ENCODE results near the gene SHANK1. TPM values are rescaled to one million over a fixed set of nuclear protein-coding genes. Genes with fewer than 3 reads are reported as not detected.

The SHANK1 gene
- total and polyA plus RNA-seq, 2 of the 13 experiments (the other 11 are each of a cell fraction or from before 2014, with no cell fraction given): not detected

DNA sequence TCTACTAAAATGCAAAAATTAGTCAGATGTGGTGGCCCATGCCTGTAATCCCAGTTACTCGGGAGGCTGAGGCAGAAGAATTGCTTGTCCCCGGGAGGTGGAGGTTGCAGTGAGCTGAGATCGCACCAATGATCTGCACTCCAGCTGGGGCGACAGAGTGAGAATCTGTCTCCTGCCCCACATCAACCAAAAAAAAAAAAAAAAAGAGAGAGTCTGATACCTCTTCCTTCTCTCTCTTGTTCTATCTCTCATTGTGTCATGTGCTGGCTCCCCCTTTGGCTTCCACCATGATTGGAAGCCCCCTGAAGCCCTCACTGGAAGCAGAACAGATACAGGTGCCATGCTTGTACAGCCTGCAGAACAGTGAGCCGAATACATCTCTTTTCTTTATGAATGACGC, 23.9 kb upstream of the SHANK1 start (continued):
- TF ChIP-seq, protein P1, sequence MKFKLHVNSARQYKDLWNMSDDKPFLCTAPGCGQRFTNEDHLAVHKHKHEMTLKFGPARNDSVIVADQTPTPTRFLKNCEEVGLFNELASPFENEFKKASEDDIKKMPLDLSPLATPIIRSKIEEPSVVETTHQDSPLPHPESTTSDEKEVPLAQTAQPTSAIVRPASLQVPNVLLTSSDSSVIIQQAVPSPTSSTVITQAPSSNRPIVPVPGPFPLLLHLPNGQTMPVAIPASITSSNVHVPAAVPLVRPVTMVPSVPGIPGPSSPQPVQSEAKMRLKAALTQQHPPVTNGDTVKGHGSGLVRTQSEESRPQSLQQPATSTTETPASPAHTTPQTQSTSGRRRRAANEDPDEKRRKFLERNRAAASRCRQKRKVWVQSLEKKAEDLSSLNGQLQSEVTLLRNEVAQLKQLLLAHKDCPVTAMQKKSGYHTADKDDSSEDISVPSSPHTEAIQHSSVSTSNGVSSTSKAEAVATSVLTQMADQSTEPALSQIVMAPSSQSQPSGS (CRISPR knock-in tag; IDR thresholded peaks at IDR 0.05): no peak

DNA sequence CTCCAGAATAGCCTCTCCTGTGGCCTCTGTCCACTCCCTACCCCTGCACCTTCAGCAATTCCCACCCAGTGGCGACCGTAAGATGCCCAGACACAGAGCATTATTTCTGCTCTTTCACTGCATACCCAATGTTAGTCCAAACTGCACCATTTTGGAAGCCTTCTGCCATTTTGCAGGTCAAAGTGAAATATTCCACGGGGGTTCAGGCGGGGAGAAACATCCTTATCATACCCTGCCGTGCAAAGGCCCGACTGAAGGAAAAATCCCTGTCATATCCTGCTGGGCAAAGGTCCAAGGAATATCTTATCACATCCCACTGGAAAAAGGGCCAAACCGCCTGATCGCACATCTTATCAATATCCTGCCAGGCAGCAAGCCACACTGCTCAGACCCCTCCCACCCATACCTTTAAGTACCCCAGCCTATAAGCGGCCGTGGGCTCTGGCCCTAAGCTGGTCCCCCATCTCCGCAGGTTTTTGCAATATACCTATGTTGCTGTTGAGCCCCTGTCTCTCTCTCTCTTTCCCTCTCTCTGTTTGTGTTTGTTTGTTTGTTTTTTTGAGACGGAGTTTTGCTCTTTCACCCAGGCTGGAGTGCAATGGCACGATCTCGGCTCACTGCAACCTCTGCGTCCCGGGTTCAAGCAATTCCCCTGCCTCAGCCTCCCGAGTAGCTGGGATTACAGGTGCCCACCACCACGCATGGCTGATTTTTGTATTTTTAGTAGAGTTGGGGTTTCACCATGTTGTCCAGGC, 21.8 kb upstream of the SHANK1 start:
- DNase-seq (ENCODE audit: low spot score) (no peak), ATAC-seq (no peak), FAIRE-seq (no peak)
- Histone ChIP-seq H3K9me3 (ENCODE audit: low read length) (no peaks in the 10 kb centered on the region), H3K27me3 (ENCODE audit: control insufficient read depth in 1 of 2, insufficient read depth in 2 of 2, low read length in 2 of 2) (peaks cover 0 to 8% of the 10 kb centered on the region in 2 experiments; a peak in 2 of 5 replicates), H3K4me1 (ENCODE audit: insufficient read depth, low read length) (no peaks in the 10 kb centered on the region), H2AFZ (ENCODE audit: low read length) (no peak overlapping the region), H3K4me3 (replicated peaks in 1 of 3; ENCODE audit: insufficient read depth in 1 of 3, low read depth in 2 of 3, low read length in 3 of 3) (no peak overlapping the region), H3K79me2 (ENCODE audit: insufficient read depth, low read length) (no peaks in the 10 kb centered on the region), H3K4me2 (ENCODE audit: low read depth, low read length) (no peak overlapping the region), H3K36me3 (replicated peaks in 1 of 2; ENCODE audit: control insufficient read depth in 1 of 2, insufficient read depth in 2 of 2, low read length in 2 of 2) (no peaks in the 10 kb centered on the region), H4K20me1 (ENCODE audit: insufficient read depth, low read length) (no peaks in the 10 kb centered on the region), H3K27ac (ENCODE audit: extremely low read length, insufficient read depth, low read length) (no peak overlapping the region), H3K9ac (ENCODE audit: insufficient read depth, low read depth, low read length) (no peak overlapping the region)
- no TSS peak for BruUV-seq (replicated peaks)
- CTCF ChIA-PET (ENCODE audit: low intra/inter-chr PET ratio, low total read pairs): no interaction called here
- intact Hi-C loops (cut with micrococcal nuclease; ENCODE audit: unreplicated experiment) (no loop called here), in situ Hi-C loops (cut with HindIII; ENCODE audit: extremely low pct_ligation_motif_present, low pct_unique_long_range_greater_than_20kb) (no loop called here)
- TF ChIP-seq TOE1 (CRISPR knock-in tag; IDR thresholded peaks at IDR 0.05) (no peak), ZFX (CRISPR knock-in tag; IDR thresholded peaks at IDR 0.05; ENCODE audit: low read depth) (no peak), SMARCC2 (IDR thresholded peaks at IDR 0.05) (no peak), TBX2 (CRISPR knock-in tag; IDR thresholded peaks at IDR 0.05; ENCODE audit: borderline replicate concordance) (no peak), CBX2 (IDR thresholded peaks at IDR 0.05; ENCODE audit: low read depth, low read length) (no peak), CBX2 (CRISPR knock-in tag; IDR thresholded peaks at IDR 0.05; ENCODE audit: low read depth) (no peak), ZSCAN30 (CRISPR knock-in tag; IDR thresholded peaks at IDR 0.05) (no peak), RNF2 (conservative IDR thresholded peaks at IDR 0.05; ENCODE audit: low read depth) (no peak), MED13 (CRISPR knock-in tag; IDR thresholded peaks at IDR 0.05) (no peak), TMF1 (CRISPR knock-in tag; IDR thresholded peaks at IDR 0.05; ENCODE audit: low read depth) (no peak), ZNF138 (CRISPR knock-in tag; IDR thresholded peaks at IDR 0.05; ENCODE audit: low read depth) (no peak), BHLHE40 (IDR thresholded peaks at IDR 0.05; ENCODE audit: low read length) (no peak), ZBTB8A (CRISPR knock-in tag; IDR thresholded peaks at IDR 0.05; ENCODE audit: borderline replicate concordance, low read depth) (no peak)
- TF ChIP-seq, protein P2, sequence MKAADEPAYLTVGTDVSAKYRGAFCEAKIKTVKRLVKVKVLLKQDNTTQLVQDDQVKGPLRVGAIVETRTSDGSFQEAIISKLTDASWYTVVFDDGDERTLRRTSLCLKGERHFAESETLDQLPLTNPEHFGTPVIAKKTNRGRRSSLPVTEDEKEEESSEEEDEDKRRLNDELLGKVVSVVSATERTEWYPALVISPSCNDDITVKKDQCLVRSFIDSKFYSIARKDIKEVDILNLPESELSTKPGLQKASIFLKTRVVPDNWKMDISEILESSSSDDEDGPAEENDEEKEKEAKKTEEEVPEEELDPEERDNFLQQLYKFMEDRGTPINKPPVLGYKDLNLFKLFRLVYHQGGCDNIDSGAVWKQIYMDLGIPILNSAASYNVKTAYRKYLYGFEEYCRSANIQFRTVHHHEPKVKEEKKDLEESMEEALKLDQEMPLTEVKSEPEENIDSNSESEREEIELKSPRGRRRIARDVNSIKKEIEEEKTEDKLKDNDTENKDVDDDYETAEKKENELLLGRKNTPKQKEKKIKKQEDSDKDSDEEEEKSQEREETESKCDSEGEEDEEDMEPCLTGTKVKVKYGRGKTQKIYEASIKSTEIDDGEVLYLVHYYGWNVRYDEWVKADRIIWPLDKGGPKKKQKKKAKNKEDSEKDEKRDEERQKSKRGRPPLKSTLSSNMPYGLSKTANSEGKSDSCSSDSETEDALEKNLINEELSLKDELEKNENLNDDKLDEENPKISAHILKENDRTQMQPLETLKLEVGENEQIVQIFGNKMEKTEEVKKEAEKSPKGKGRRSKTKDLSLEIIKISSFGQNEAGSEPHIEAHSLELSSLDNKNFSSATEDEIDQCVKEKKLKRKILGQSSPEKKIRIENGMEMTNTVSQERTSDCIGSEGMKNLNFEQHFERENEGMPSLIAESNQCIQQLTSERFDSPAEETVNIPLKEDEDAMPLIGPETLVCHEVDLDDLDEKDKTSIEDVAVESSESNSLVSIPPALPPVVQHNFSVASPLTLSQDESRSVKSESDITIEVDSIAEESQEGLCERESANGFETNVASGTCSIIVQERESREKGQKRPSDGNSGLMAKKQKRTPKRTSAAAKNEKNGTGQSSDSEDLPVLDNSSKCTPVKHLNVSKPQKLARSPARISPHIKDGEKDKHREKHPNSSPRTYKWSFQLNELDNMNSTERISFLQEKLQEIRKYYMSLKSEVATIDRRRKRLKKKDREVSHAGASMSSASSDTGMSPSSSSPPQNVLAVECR (CRISPR knock-in tag; IDR thresholded peaks at IDR 0.05; ENCODE audit: borderline replicate concordance): no peak
- TF ChIP-seq, protein P3, sequence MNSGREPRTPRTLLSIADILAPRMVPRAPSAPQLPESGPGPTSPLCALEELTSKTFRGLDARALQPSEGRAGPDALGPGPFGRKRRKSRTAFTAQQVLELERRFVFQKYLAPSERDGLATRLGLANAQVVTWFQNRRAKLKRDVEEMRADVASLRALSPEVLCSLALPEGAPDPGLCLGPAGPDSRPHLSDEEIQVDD (CRISPR knock-in tag; IDR thresholded peaks at IDR 0.05; ENCODE audit: borderline replicate concordance): no peak
- WGBS (ENCODE audit: low lambda C conversion rate): 41% methylated on average over 14 of the region's 18 CpGs
- POLR2A ChIA-PET: no interaction called here

Data from HepG2 (cell line).